H1 (cell line): ENCODE measurements around the gene RIOK3. TPM values are rescaled to one million over a fixed set of nuclear protein-coding genes. Genes with fewer than 3 reads are reported as not detected.

Experiments
- CTCF ChIA-PET: fragments of 300-600 bp; sonication (Branson Sonifier 250); formaldehyde crosslinking; loops from one replicate; lab custom pipeline; 2021; ENCODE audit not compliant: partially characterized antibody; lab: Charles Lee
- POLR2A ChIA-PET: fragments of 300-600 bp; sonication (Branson Sonifier 250); formaldehyde crosslinking; loops from one replicate; lab custom pipeline; 2021; ENCODE audit warnings: inconsistent platforms; ENCODE audit not compliant: partially characterized antibody; lab: Charles Lee
- DNase-seq, 2 experiments: peaks; one replicate each; pipeline versions ENCODE4 v3.0.0 to v3.0.0-alpha.2; 2010 to 2022; ENCODE audit warnings: low spot score in 2 of 2, low read depth in 1 of 2, mixed read lengths in 1 of 2
- FAIRE-seq: peaks from 2 replicates; lab custom pipeline; 2011; peaks lifted over from hg19 to GRCh38; lab: Jason Lieb, UNC
- H2AFZ ChIP-seq: 2 replicates; pipeline ENCODE4 v1.8.1; 2012; ENCODE audit warnings: low read length, inconsistent platforms
- H2AK5ac ChIP-seq: 2 replicates; pipeline ENCODE4 v1.6.1; 2013; ENCODE audit warnings: low read depth, low read length
- H2BK120ac ChIP-seq: replicated peaks from 2 replicates; pipeline ENCODE3; 2013; ENCODE audit warnings: low read depth, low read length, inconsistent platforms
- H2BK12ac ChIP-seq: 2 replicates; pipeline ENCODE4 v1.6.1; 2013; ENCODE audit warnings: low read depth, low read length
- H2BK15ac ChIP-seq: 2 replicates; pipeline ENCODE4 v1.6.1; 2013; ENCODE audit warnings: low read length
- H2BK20ac ChIP-seq: 2 replicates; pipeline ENCODE4 v1.6.1; 2013; ENCODE audit warnings: low read length
- H2BK5ac ChIP-seq: 2 replicates; pipeline ENCODE4 v1.6.1; 2013; ENCODE audit warnings: low read depth, low read length
- H3K14ac ChIP-seq: 2 replicates; pipeline ENCODE4 v1.6.1; 2013; ENCODE audit warnings: inconsistent platforms; ENCODE audit not compliant: insufficient read length
- H3K18ac ChIP-seq: 2 replicates; pipeline ENCODE4 v1.6.1; 2013; ENCODE audit warnings: low read length; ENCODE audit errors: extremely low read depth
- H3K23ac ChIP-seq: 2 replicates; pipeline ENCODE4 v1.6.1; 2013; ENCODE audit warnings: inconsistent platforms; ENCODE audit not compliant: insufficient read length
- H3K23me2 ChIP-seq: 2 replicates; pipeline ENCODE4 v1.6.1; 2013; ENCODE audit warnings: low read depth, low read length
- H3K27ac ChIP-seq: 2 replicates; pipeline ENCODE4 v1.6.1; 2011; ENCODE audit warnings: low read depth, low read length, inconsistent platforms
- H3K27me3 ChIP-seq, 4 experiments: replicated peaks in 1 of 4; 1 replicate in 1 of 4; 2 replicates in 3 of 4; pipeline versions ENCODE4 v1.6.1 to v1.8.1; 2011 to 2013; ENCODE audit warnings: low read length in 3 of 4, mild to moderate bottlenecking in 3 of 4, inconsistent platforms in 2 of 4, mixed read lengths in 2 of 4, moderate library complexity in 1 of 4; ENCODE audit not compliant: control insufficient read depth in 3 of 4, insufficient read depth in 3 of 4; ENCODE audit errors: extremely low read depth in 1 of 4
- H3K36me3 ChIP-seq, 4 experiments: 2 replicates each; pipeline versions ENCODE4 v1.6.1 to v1.8.1; 2011 to 2013; ENCODE audit warnings: mild to moderate bottlenecking in 4 of 4, low read length in 3 of 4, moderate library complexity in 2 of 4, control low read depth in 1 of 4, inconsistent platforms in 1 of 4; ENCODE audit not compliant: insufficient read depth in 4 of 4, control insufficient read depth in 2 of 4
- H3K4ac ChIP-seq: replicated peaks from 2 replicates; pipeline ENCODE3; 2013; ENCODE audit warnings: low read length, low read depth, mixed read lengths, inconsistent platforms; ENCODE audit not compliant: insufficient read length
- H3K4me1 ChIP-seq, 4 experiments: replicated peaks in 1 of 4; 1 replicate in 1 of 4; 2 replicates in 3 of 4; pipeline versions ENCODE4 v1.6.1 to v1.8.1; 2011 to 2013; ENCODE audit warnings: low read length in 3 of 4, inconsistent platforms in 2 of 4, mixed read lengths in 1 of 4; ENCODE audit not compliant: insufficient read depth in 4 of 4, control insufficient read depth in 3 of 4
- H3K4me2 ChIP-seq, 2 experiments: 2 replicates each; pipeline versions ENCODE4 v1.6.1 to v1.8.1; 2011 to 2013; ENCODE audit warnings: low read depth in 2 of 2, low read length in 2 of 2, control low read depth in 1 of 2, inconsistent platforms in 1 of 2, mild to moderate bottlenecking in 1 of 2; ENCODE audit not compliant: insufficient read depth in 1 of 2
- H3K4me3 ChIP-seq, 4 experiments: fragments of 200-600, 300-600 bp in 1 of 4; sonication (generic), shearing (Covaris generic), sonication (Bioruptor Twin) in 1 of 4; 2 replicates each; pipeline versions ENCODE4 v1.5.1 to v1.8.1; 2011 to 2016; ENCODE audit warnings: low read length in 4 of 4, low read depth in 3 of 4, control low read depth in 2 of 4, inconsistent platforms in 2 of 4, mild to moderate bottlenecking in 2 of 4, mixed read lengths in 1 of 4, moderate library complexity in 1 of 4; ENCODE audit not compliant: insufficient read depth in 2 of 4; ENCODE audit errors: extremely low read depth in 1 of 4
- H3K56ac ChIP-seq: replicated peaks from 2 replicates; pipeline ENCODE3; 2013; ENCODE audit warnings: low read depth, mild to moderate bottlenecking, mixed read lengths, low read length, inconsistent platforms; ENCODE audit not compliant: insufficient read length
- H3K79me1 ChIP-seq: 2 replicates; pipeline ENCODE4 v1.6.1; 2013; ENCODE audit warnings: low read depth, low read length, control low read depth
- H3K79me2 ChIP-seq, 2 experiments: 2 replicates each; pipeline versions ENCODE4 v1.6.1 to v1.8.1; 2012 to 2013; ENCODE audit warnings: low read length in 2 of 2, mild to moderate bottlenecking in 2 of 2, inconsistent platforms in 1 of 2; ENCODE audit not compliant: insufficient read depth in 2 of 2, control insufficient read depth in 1 of 2
- H3K9ac ChIP-seq, 4 experiments: replicated peaks in 1 of 4; 1 replicate in 1 of 4; 2 replicates in 3 of 4; pipeline versions ENCODE4 v1.6.1 to v1.8.1; 2011 to 2013; ENCODE audit warnings: low read depth in 3 of 4, low read length in 3 of 4, control low read depth in 2 of 4, mild to moderate bottlenecking in 2 of 4, moderate library complexity in 2 of 4, inconsistent platforms in 1 of 4; ENCODE audit errors: extremely low read depth in 1 of 4
- H3K9me3 ChIP-seq, 2 experiments: 2 replicates each; pipeline versions ENCODE4 v1.6.1 to v1.8.1; 2012 to 2013; ENCODE audit warnings: mild to moderate bottlenecking in 2 of 2, moderate library complexity in 2 of 2, control low read depth in 1 of 2, inconsistent platforms in 1 of 2, low read depth in 1 of 2, low read length in 1 of 2, mixed read lengths in 1 of 2; ENCODE audit not compliant: insufficient read depth in 2 of 2
- H4K20me1 ChIP-seq, 2 experiments: replicated peaks in 1 of 2; 2 replicates each; pipeline versions ENCODE3 to v1.8.1; 2011 to 2013; ENCODE audit warnings: inconsistent platforms in 2 of 2, low read length in 2 of 2, mild to moderate bottlenecking in 1 of 2; ENCODE audit not compliant: insufficient read depth in 2 of 2, control insufficient read depth in 1 of 2
- H4K5ac ChIP-seq: 2 replicates; pipeline ENCODE4 v1.6.1; 2013; ENCODE audit warnings: low read length, low read depth, mixed read lengths, inconsistent platforms; ENCODE audit not compliant: insufficient read length
- H4K8ac ChIP-seq: 2 replicates; pipeline ENCODE4 v1.8.0; 2013; ENCODE audit warnings: mild to moderate bottlenecking, moderate library complexity, low read length, inconsistent platforms; ENCODE audit not compliant: insufficient read depth; ENCODE audit errors: extremely low read depth
- H4K91ac ChIP-seq: replicated peaks from 2 replicates; pipeline ENCODE3; 2013; ENCODE audit warnings: low read length, mixed read lengths, inconsistent platforms; ENCODE audit not compliant: insufficient read length
- ASH2L ChIP-seq: fragments of 200-600, 300-600 bp; sonication (generic); IDR thresholded peaks from one replicate; pipeline ENCODE4 v1.7.1; 2017; ENCODE audit warnings: low read length
- BACH1 ChIP-seq: IDR thresholded peaks from 2 replicates; pipeline ENCODE4 v1.6.1; 2012; ENCODE audit warnings: low read length, improper control_type of control experiment
- BCL11A ChIP-seq, 2 experiments: IDR thresholded peaks; one replicate each; pipeline ENCODE4 v1.6.1; 2011; ENCODE audit warnings: low read depth in 2 of 2, low read length in 2 of 2, mild to moderate bottlenecking in 2 of 2
- CHD2 ChIP-seq: IDR thresholded peaks from 2 replicates; pipeline ENCODE4 v1.6.1; 2012; ENCODE audit warnings: low read length, improper control_type of control experiment
- JUN ChIP-seq: IDR thresholded peaks from 2 replicates; pipeline ENCODE4 v1.6.1; 2011; ENCODE audit warnings: low read depth, mild to moderate bottlenecking, improper control_type of control experiment, low read length
- MAFK ChIP-seq: IDR thresholded peaks from 2 replicates; pipeline ENCODE4 v1.6.1; 2012; ENCODE audit warnings: low read depth, mild to moderate bottlenecking, improper control_type of control experiment, low read length
- RXRA ChIP-seq: IDR thresholded peaks from 2 replicates; pipeline ENCODE4 v1.6.1; 2011; ENCODE audit warnings: low read depth, mild to moderate bottlenecking, low read length, moderate library complexity; ENCODE audit not compliant: insufficient read depth
- SAP30 ChIP-seq: fragments of 300-600 bp; sonication (generic); IDR thresholded peaks from 2 replicates; pipeline ENCODE4 v1.7.1; 2012; ENCODE audit warnings: low read length, moderate library complexity, mild to moderate bottlenecking, inconsistent platforms; ENCODE audit not compliant: insufficient read depth, insufficient replicate concordance
- WGBS, 2 experiments: shearing (Covaris generic) in 1 of 2; methylation state at CpG; one replicate each; pipeline versions ENCODE4 v1.1.6 to v1.1.7; 2013 to 2015; ENCODE audit warnings: low lambda C conversion rate in 2 of 2, mixed read lengths in 2 of 2, inconsistent platforms in 1 of 2, low coverage in 1 of 2, missing lambda C conversion rate in 1 of 2; ENCODE audit not compliant: insufficient replicate concordance in 2 of 2, insufficient coverage in 1 of 2, insufficient read length in 1 of 2; ENCODE audit errors: extremely low coverage in 1 of 2, missing lambda C conversion rate in 1 of 2; 5-methylcytosine and 5-hydroxymethylcytosine counted together
- polyA plus RNA-seq, 7 experiments: library from polyadenylated mRNA; depleted of rRNA in 3 of 7; stranded (reverse) in 5 of 7; unstranded in 2 of 7; fragments of >200 nt in 5 of 7; fragments of 200-250 nt in 2 of 7; gene quantifications; 1 replicate in 5 of 7; 2 replicates in 1 of 7; 4 replicates in 1 of 7; pipeline versions ENCODE4 v1.2.1 to v1.2.3, GENCODE V29; 2011 to 2013; ENCODE audit warnings: missing spikeins in 2 of 7, mixed read lengths in 2 of 7
- total RNA-seq: library from RNA; stranded (reverse); fragmentation: NEBNext Ultra II Directional; extraction: Animal tissue kit (Norgen Biotek cat#: 25700); gene quantifications from 2 replicates; pipeline ENCODE4 v1.2.1, GENCODE V29; 2021

RIOK3 gene
- total and polyA plus RNA-seq, 2 of the 8 experiments (the other 6 are each of a cell fraction or from before 2014, with no cell fraction given): 7.5 to 24.3 TPM

DNA sequence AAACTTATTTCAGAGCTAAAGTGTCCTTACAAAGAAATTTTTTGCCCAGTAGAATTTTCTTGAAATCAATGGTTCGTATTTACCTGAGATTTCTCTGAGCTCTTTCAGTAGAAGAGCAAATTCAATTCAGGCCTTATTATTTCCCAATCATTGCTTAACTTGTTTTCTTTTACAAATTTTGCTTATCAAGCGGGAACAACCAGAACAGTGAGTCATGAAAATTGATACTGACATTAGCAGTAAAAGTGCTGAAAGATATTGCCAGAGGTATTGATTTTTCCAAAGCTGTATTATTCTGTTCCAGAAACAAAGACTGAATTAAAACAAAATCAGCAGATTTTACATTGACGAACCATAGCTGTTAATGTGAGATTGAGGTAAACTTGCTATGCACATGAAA lies 10.1 kb upstream of the RIOK3 start:
- H3K27ac ChIP-seq: no peak overlapping the region
- H2AK5ac ChIP-seq: no peak overlapping the region
- no peaks in the 10 kb centered on the region; a peak in 2 of 7 replicates for H3K27me3 ChIP-seq
- no peak overlapping the region for H2BK5ac ChIP-seq
- H4K5ac ChIP-seq: no peak overlapping the region
- no peak for DNase-seq
- no peak overlapping the region for H3K9ac ChIP-seq
- H3K56ac ChIP-seq: no peak overlapping the region
- no peak overlapping the region for H2BK12ac ChIP-seq
- no peak overlapping the region for H2BK120ac ChIP-seq
- H3K4ac ChIP-seq: no peak overlapping the region
- 88% methylated on average over 3 of the region's 3 CpGs; no CpG with 5 or more reads in 1 of the 2 experiments for WGBS, 2 experiments
- H3K14ac ChIP-seq: no peak overlapping the region
- H4K8ac ChIP-seq: no peak overlapping the region
- no peak overlapping the region for H2AFZ ChIP-seq
- no peak overlapping the region for H3K18ac ChIP-seq
- H3K23me2 ChIP-seq: 0 out of 2 replicates have a peak, but pooled peaks cover 2% of the 10 kb centered on the region
- no peak overlapping the region for H3K23ac ChIP-seq
- no peak for FAIRE-seq
- H3K9me3 ChIP-seq: no peaks in the 10 kb centered on the region
- H2BK20ac ChIP-seq: no peak overlapping the region
- H3K36me3 ChIP-seq: no peaks in the 10 kb centered on the region
- H3K79me2 ChIP-seq: no peaks in the 10 kb centered on the region
- no peaks in the 10 kb centered on the region for H4K20me1 ChIP-seq
- no peak overlapping the region for H4K91ac ChIP-seq
- no peak overlapping the region for H2BK15ac ChIP-seq
- no peak overlapping the region for H3K4me2 ChIP-seq
- H3K4me3 ChIP-seq: no peak overlapping the region
- CTCF ChIA-PET: interaction anchor here (2.3 kb wide), 1 partner anchor 55 kb away, joined by 9 read pairs; no protein-coding TSS in a partner anchor
- POLR2A ChIA-PET: interaction anchor here (0.6 kb wide), 1 partner anchor 355 kb away, joined by 3 read pairs; no protein-coding TSS in a partner anchor
- H3K79me1 ChIP-seq: no peaks in the 10 kb centered on the region
- no peaks in the 10 kb centered on the region for H3K4me1 ChIP-seq
- TF ChIP-seq BACH1 (no peak), SAP30 (no peak), BCL11A (IDR thresholded peaks at IDR 0.05; ENCODE audit: low read depth in 2 of 2, low read length in 2 of 2) (no peak), ASH2L (no peak), MAFK (no peak), JUN (no peak), RXRA (no peak), CHD2 (no peak)
